ENCODE measurements around the gene ETV6.

DNA sequence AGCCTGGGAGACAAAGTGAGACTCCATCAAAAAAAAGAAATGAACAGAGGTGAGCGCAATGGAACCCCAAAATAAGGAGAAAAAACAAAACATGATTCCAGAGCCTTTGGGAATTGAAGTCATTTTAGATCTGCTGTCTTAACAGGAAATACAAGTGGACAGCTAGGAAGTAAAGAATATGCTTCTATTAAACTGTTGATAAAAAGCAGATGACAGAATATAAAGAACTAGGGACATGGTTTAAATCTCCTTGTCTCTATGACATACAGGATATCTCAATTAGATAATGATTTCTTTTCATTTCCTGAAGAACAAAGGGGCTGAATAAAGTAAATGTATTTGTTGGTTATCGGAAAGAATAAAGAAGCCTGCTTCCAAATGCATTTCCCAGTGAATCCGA lies 49.3 kb upstream of the ETV6 start:
- no peak for TF ChIP-seq CTCF (IDR thresholded peaks at IDR 0.05)
- TF ChIP-seq POLR2AphosphoS5 (IDR thresholded peaks at IDR 0.05; ENCODE audit: insufficient read depth in 1 of 2, low read depth in 1 of 2), result no peak

Data from vagina (tissue), 2 donors.